ENCODE data around the gene RHEB.

DNA sequence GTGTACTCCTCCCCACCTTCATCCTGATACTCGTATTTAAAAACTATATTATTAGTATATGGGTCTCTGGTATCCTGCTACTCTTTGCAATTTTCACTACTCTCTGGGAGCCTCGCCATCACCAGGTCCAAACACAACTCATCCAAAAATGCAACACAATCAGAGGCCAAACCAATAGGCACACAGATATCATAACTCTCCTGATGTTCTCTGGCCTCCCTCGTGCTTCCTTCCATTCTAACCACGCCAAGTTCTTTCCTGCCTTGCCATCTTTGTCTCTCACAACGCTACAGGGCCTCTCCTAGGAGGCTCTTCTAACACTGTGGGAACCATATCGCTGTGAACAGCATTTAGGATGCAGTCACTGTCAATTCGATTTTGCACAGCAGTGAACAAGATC is 7.3 kb downstream of the RHEB start:
- TF ChIP-seq POLR2A (IDR thresholded peaks at IDR 0.05) = no peak
- TF ChIP-seq, protein P1, sequence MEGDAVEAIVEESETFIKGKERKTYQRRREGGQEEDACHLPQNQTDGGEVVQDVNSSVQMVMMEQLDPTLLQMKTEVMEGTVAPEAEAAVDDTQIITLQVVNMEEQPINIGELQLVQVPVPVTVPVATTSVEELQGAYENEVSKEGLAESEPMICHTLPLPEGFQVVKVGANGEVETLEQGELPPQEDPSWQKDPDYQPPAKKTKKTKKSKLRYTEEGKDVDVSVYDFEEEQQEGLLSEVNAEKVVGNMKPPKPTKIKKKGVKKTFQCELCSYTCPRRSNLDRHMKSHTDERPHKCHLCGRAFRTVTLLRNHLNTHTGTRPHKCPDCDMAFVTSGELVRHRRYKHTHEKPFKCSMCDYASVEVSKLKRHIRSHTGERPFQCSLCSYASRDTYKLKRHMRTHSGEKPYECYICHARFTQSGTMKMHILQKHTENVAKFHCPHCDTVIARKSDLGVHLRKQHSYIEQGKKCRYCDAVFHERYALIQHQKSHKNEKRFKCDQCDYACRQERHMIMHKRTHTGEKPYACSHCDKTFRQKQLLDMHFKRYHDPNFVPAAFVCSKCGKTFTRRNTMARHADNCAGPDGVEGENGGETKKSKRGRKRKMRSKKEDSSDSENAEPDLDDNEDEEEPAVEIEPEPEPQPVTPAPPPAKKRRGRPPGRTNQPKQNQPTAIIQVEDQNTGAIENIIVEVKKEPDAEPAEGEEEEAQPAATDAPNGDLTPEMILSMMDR (IDR thresholded peaks at IDR 0.05) = no peak

Measured in Peyer's patch (tissue), 4 donors.